HG02610 (cell line): ENCODE results near the gene NUDT15.
"Not testable (repeated sequence)": the region's sequence is repeated elsewhere in the genome, so short reads cannot be mapped to it uniquely, and the experiment has no call there.

Source experiments
- ATAC-seq: cut with Tn5 transposase; IDR thresholded peaks from one replicate; pipeline ENCODE4 v1.9.1; 2021; ENCODE audit warnings: mild to moderate bottlenecking, moderate library complexity; ENCODE audit not compliant: unreplicated experiment

Gene NUDT15

DNA sequence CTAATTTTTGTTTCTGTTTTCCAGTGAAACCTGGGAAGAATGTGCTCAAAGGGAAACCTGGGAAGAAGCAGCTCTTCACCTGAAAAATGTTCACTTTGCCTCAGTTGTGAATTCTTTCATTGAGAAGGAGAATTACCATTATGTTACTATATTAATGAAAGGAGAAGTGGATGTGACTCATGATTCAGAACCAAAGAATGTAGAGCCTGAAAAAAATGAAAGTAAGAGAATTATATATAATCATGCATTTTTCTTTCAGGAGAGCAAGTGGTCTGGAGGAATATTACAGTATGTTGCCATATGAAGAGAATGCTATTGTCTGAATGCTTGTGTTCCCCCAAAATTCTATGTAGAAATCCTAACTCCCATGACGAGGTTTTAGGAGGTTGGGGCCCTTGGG, 3.4 kb downstream of the NUDT15 start:
- ATAC-seq = no peak

DNA sequence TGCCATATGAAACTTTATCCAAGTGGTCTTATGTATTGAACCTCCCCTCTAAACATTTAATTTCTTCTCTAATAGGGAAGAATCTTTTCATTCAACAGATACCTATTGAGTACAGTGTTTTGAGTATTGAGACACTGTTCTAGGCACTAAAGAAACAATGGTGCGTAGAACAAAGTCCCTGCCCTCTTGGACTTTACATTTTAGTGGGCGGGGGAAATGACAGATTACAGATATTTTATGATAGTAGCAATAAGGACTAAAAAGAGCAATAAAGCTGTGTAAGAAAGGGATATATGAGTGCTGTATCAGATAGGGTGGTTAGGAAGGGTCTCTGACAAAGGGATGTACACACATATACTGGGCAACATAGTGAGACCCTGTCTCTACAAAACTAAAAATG, 5.4 kb downstream of the NUDT15 start:
- no peak for ATAC-seq

DNA sequence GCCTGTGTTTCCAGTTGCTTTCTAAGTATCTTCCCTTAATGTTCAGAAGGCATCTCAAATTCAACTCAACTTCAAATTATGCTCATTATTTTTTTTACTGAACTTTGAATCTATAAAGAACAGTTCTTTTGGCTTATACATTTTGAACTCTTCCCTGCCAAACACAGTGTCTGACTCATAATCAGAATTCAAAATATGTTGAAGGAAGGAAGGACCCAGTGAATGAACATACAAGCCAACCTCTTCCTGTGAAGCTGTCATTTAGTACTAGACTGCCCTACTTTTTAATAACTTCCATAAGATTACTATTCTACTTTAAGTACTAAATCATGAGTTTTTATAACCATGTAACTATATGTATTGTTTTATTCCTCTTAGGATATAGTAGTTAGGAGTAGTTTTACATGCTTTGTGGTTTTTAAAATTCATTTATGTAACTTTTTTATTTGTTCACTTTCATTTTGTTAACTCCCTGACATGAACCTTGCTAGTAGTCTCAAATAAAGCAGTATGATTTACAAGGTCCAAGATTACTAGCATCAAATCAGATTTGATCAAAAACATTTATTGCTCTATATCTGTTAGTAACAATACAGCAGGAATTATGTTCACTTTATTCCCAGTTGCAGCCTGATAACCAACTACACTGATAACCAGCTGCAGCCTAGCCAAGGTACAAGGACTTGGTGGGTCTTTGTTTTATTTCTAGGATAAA, 6.4 kb downstream of the NUDT15 start:
- ATAC-seq = peak; percentile 60

DNA sequence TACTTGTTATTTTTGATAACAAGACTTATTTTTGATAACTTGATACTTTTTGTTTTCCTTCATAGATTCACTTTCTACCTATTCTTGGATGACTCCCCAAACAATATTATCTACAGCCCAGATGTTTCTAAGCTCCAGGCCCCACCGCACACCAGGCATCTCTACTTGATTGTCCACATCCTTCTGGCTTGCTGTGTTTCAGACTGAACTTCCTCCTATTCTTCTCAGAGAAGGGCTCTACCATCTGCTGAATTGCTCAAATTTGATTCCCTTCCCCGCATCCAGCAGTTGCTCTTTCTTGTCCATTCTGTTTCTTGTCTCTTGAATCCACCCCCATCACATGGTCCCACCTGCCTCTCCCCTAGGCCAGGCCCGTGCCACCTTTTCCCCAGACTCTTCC, 13.0 kb downstream of the NUDT15 start:
- ATAC-seq = no peak

DNA sequence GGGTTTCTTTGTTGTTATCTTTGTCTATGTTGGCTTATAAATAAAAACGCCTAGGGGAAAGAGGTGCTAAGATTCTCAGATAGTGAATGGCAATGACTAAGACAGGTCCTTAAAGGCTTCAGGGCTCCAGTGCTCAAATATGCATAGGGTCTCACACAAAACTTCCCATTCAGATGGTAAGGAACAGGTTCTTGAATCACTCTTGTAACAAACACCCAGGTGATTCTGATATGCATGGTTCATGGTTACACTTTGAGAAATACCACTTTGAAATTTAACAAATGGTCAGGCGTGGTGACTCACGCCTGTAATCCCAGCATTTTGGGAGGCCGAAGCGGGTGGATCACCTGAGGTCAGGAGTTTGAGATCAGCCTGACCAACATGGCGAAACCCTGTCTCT, 17.1 kb downstream of the NUDT15 start:
- no peak for ATAC-seq

DNA sequence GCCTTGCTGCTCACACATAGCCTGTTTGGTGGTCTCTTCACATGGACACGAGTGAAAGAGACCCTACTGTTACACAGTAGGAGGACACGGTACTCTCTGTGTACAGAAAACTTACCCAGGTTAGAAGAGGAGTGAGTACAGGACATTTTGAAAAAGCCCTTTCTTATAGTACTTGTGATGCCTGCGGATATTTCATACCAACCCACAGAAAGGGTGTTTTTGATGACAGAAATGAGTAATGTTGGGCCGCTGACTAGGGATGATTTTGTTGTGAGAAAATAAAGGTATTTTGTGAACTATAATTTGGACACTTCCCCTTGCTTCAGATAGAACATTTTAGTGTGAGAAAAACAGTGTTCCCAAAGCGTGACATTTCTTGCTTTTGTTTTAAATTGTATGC, 18.2 kb downstream of the NUDT15 start:
- ATAC-seq = no peak

DNA sequence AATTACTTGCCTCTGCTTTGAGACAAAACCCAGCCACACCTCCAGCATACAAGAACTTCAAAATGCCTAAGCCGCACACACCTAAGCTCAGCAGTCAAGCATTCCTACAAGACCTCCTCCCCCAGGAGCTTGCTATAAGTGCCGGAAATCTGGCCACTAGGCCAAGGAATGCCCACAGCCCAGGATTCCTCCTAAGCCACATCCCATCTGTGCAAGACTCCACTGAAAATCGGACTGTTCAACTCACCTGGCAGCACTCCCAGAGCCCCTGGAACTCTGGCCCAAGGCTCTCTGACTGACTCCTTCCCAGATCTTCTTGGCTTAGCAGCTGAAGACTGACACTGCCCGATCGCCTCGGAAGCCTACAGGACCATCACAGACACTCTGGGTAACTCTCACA, 21.0 kb downstream of the NUDT15 start:
- not testable (repeated sequence) for ATAC-seq

DNA sequence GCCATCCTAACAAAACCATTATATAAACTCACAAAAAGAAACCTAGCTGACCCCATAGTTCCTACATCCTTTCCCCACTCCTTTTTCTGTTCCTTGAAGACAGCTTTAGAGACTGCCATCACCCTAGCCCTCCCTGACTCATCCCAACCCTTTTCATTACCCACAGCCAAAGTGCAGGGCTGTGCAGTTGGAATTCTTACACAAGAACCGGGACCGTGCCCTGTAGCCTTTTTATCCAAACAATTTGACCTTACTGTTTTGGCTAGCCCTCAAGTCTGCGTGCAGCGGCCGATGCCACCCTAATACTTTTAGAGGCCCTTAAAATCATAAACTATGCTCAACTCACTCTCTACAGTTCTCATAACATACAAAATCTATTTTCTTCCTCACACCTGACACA, 22.4 kb downstream of the NUDT15 start:
- not testable (repeated sequence) for ATAC-seq

DNA sequence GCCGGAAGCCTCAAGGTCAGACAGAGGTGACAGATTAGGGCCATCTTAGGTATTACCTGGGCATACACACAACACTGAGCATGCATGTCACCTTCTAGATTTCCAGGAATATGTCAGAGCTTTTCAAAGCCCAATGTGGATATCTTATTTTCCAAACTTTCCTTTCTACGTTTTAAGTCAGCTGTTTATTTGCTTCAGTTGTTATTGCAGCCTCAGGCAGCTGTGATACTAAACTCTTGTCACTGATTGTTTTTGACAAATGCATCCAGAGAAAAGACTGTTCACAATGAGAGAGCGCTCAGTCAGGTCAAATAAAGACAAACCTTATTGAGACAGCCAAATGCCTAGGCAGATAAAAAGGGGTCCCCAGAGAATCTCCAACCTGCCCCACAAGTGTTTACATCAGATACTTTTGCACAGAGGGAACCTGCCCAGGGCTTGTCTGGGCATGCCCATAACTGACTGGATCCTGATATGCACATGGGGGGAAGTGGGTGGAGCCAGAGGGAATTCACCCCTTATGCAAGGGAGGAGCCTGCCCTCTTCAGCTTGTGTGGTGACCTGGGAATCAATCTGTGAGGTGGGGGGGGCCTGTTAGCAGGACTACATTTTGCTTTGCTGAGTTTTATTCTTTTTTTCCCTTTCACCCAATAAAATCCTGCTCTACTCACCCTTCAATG, 28.9 kb downstream of the NUDT15 start:
- ATAC-seq = peak; percentile 88

DNA sequence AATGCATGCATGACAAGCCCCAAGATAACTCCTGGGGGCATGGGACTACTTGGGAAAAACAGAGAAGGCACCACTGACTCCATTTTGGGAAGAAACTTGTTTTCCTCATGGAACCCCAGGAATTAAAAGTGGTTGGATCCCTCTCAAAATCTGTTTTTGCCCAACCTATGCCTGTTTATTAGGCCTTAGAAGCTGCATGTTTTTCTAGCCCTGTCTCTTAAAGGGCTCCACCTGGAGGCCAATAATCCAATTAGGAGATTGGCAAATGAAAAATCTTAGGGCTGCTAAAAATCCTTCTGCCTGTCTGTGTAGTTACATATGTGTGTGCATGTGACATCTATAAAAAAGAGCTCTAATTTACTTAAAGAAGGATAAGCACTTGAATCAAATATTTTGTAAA, 30.5 kb downstream of the NUDT15 start:
- no peak for ATAC-seq

DNA sequence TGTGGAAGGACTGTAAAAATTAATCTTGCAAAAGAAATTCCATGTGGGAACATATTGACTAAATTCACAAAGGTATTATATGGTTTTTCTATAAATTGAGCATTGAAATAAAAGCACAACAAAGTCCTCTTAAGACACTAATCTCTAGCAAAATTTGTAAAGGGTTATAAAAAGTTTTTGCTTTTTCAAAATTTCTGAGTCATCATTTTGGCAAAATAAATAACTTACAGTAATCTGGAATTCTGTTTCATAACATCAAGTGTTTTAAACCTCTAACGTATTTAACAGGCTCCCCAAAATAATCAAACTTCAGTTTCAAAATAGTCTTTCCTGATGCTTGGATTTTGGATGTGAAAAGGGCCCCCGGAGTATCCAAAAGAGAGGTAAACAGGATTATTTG, 31.4 kb downstream of the NUDT15 start:
- no peak for ATAC-seq

DNA sequence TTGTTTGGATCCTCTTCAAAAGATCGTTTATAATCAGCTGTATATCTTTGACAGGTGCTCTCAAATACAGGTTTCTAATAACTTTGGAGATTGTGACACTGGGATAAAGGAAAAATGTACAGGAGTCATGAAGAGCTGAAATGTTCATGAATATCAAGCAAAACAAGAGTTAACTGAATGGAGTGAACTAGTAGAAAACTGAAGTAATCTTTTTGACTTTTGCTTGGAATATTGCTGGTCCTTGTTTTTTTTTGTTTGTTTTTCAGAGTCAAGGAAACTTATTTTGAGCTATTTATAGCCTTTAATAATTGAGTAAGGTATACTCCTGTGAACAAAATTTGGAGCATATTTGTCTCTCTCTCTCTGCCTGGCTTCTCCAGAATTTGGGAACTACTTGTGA, 32.0 kb downstream of the NUDT15 start:
- ATAC-seq = no peak

DNA sequence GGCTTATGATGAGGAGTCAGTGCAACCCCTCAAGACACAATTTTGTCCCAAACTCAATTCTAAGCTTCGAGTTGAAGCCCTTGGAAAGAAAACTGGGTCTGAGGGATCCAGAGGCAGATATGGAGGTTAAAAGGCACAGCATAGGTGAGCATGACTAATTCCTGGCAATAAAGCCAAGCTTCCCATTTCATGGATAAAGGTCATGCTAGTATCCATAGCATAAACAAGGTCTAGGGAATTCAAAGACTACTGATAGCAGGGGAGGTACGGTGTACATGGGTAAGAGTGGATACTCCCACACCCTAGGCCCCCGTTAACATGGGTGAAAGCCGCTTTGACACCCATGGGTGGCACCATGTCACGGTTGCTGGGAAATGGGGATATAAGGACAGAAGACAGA, 33.4 kb downstream of the NUDT15 start:
- ATAC-seq = no peak

DNA sequence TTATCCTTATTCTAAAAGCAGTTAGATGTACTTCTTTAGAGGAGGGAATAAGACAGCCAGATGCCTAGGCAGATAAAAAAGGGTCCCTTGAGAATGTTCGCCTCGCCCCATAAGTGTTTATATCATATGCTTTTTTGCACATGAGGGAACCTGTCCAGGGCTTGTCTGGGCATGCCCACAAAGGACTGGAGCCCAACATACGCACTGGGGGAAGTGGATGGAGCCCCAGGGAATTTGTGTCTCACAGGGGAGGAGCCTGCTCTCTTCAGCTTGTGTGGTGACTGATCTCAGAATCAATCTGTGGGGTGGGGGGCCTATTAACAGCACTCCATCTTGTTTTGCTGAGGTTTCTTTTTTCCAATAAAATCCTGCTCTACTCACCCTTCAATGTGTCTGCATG, 34.8 kb downstream of the NUDT15 start:
- ATAC-seq = no peak

DNA sequence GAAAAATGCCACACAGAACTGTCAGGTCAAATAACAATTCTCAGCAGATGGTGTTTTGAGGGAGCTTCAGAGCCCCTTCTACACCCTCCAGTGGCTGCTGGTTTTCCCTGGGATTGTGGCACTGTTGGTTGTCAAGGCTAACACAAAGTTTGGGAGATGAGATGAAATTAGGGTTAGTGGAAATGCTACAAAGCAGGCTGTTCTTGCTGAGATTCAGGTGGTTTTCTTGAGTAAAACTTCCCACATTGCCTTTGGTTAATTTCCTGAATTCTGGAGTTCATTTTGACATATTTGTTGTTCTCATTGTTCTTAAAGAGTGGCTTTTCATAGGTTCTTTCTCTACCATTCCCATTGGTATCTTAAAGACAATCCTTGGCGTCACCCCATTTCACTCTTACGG, 35.3 kb downstream of the NUDT15 start:
- ATAC-seq = no peak

DNA sequence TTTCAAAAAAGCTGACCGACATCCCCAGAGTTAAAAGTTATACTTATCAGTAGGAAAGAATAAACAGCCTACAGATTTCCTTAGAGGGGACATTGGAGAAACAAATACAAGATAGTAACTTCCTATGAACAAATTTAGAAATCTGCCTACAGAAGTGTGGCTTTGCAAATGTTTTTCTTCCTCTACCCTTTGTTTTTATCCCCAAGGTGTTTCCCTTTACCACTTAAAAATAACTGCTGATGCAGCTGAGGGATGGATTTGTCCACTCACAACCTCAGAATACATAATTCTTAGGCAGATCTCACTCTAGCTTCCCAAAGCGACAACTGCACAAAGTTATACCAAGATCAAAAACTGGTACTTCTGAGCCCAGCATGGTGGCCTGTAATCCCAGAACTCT, 36.5 kb downstream of the NUDT15 start:
- no peak for ATAC-seq

DNA sequence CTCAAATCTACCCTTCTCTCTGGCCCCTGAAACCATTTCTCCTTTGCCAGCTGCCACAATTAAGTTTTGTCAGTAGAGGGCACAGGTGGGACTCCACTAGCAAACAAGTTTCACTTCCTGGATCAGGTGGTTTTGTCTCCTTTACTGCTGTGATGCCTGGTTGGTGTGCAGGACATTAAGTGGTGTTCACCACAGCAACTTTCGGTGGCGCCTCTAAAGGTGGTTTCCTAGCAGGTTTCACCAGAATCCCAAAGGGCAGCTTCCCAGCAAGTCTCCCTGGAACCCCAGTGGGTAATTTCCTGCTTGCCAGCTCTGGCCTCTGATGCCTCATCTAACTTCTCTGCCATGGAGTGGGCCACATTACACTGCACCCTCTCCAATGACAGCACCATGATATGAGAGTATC, 40.7 kb downstream of the NUDT15 start:
- ATAC-seq = peak; percentile 99

DNA sequence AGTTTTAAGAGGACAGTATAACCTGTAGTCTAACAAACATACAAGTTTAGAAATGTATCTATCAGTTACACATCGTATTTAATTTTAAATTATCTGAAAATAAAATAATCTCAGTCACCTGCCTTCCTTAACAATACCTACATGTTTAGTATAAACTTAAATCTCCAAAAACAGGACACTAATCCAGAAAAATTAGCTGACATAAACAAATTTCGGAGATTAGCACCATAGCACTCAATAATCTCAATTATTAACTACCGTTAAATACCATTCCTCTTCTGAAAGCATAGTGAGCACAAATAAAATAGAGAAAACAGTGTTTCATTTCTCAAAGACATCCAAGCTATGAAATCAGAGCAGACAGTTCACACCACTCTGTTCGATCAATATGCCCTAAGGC, 44.2 kb downstream of the NUDT15 start:
- no peak for ATAC-seq

DNA sequence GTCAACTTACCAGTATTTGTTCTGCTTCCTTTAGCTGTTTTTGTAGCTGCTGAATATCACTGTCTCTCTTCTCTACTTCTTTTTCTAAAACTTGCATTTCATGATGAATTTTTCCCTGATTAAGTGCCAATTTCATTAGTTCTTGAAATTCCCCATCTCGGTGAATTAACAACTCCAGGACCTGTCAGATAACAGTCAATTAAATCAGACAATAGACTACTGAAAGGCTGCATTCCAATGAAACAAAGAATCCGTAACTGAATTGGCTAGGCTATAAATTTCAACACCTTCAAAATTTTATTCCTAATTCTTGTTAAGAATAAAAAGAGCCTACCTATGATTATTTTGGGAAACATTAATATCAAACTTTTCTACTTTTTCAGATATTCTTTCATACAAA, 48.7 kb downstream of the NUDT15 start:
- no peak for ATAC-seq

DNA sequence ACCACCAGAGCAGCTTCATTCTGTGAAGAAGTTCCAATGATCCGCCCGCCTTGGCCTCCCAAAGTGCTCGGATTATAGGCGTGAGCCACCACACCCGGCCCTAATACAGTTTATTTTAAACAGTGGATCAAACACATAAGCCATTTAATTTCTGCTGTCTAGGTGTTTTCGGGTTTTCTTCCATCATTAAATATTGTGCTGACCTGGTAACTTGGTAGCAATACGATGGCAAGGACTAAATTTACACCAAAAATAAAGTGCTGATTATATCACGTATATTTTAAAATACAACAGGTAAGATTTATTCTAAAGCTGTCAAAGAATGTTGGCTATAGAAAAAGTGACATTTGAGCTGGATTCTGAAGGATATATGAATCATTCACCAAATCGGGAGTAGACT, 56.1 kb downstream of the NUDT15 start:
- ATAC-seq = no peak

DNA sequence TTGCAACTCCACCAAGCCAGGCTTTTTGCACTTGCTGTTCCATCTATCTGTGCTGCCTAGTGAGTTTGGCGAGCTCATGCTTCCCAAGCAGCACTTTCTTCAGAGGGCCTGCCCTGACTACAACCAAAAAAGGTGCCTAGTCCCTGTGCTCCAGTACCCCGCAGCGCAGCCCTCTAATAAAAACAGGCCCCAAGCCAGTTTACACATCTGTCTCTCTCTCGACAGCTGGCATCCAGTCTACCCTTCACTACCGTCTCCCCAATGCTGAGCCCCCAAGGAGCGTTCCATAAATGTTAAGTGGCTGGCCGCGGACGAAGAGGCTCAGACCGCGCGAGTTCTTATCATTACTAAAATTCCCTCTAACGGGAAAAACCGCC, 56.9 kb downstream of the NUDT15 start:
- ATAC-seq = no peak

DNA sequence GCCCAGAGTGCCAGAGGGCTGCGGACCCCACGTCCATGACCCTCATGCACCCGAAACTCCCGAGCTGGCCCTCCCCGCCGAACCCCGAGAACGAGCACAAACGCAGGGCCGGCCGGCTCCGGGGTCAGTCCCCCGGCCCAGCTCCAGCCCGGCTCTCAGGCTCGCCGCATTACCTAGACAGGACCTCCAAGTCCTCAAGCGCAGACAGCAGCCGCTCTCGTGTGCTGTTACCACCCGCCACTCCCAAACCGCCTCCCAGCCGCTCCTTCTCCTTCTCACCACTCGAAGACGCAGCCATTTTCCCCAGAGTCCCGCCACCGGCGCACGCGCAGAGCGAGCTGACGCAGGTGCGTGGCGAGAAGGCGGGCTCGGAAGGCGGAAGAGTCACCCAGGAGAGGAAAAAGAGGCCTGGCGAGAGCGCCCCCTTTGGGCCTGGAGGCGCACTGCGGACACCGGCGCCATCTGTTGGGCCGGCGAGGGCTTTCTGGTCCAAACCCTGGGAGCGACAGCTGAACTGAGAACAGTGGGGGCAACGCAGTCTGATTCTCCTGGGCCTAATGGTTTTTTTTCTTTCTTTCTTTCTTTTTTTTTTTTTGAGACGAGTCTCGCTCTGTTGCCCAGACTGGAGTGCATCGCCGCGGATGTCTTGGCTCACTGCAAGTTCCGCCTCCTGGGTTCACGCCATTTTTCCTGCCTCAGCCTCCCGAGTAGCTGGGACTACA, 57.4 kb downstream of the NUDT15 start, which contains the start of gene MED4:
TSS of gene MED4 (minus strand) at position 324 of the 722 bp plus-strand sequence. CDS start at position 298, 26 bp downstream.
- peak; percentile 93 for ATAC-seq
